H1 (cell line): ENCODE data around the gene ARHGEF16. TPM values are rescaled to one million over a fixed set of nuclear protein-coding genes. Genes with fewer than 3 reads are reported as not detected.

ENCODE experiments used
- CTCF ChIA-PET: fragments of 300-600 bp; sonication (Branson Sonifier 250); formaldehyde crosslinking; loops from one replicate; lab custom pipeline; 2021; ENCODE audit not compliant: partially characterized antibody; lab: Charles Lee
- POLR2A ChIA-PET: fragments of 300-600 bp; sonication (Branson Sonifier 250); formaldehyde crosslinking; loops from one replicate; lab custom pipeline; 2021; ENCODE audit warnings: inconsistent platforms; ENCODE audit not compliant: partially characterized antibody; lab: Charles Lee
- DNase-seq, 2 experiments: peaks; one replicate each; pipeline versions ENCODE4 v3.0.0 to v3.0.0-alpha.2; 2010 to 2022; ENCODE audit warnings: low spot score in 2 of 2, low read depth in 1 of 2, mixed read lengths in 1 of 2
- FAIRE-seq: peaks from 2 replicates; lab custom pipeline; 2011; peaks lifted over from hg19 to GRCh38; lab: Jason Lieb, UNC
- H2AFZ ChIP-seq: 2 replicates; pipeline ENCODE4 v1.8.1; 2012; ENCODE audit warnings: low read length, inconsistent platforms
- H2AK5ac ChIP-seq: 2 replicates; pipeline ENCODE4 v1.6.1; 2013; ENCODE audit warnings: low read depth, low read length
- H2BK120ac ChIP-seq: replicated peaks from 2 replicates; pipeline ENCODE3; 2013; ENCODE audit warnings: low read depth, low read length, inconsistent platforms
- H2BK12ac ChIP-seq: 2 replicates; pipeline ENCODE4 v1.6.1; 2013; ENCODE audit warnings: low read depth, low read length
- H2BK15ac ChIP-seq: 2 replicates; pipeline ENCODE4 v1.6.1; 2013; ENCODE audit warnings: low read length
- H2BK20ac ChIP-seq: 2 replicates; pipeline ENCODE4 v1.6.1; 2013; ENCODE audit warnings: low read length
- H2BK5ac ChIP-seq: 2 replicates; pipeline ENCODE4 v1.6.1; 2013; ENCODE audit warnings: low read depth, low read length
- H3K14ac ChIP-seq: 2 replicates; pipeline ENCODE4 v1.6.1; 2013; ENCODE audit warnings: inconsistent platforms; ENCODE audit not compliant: insufficient read length
- H3K18ac ChIP-seq: 2 replicates; pipeline ENCODE4 v1.6.1; 2013; ENCODE audit warnings: low read length; ENCODE audit errors: extremely low read depth
- H3K23ac ChIP-seq: 2 replicates; pipeline ENCODE4 v1.6.1; 2013; ENCODE audit warnings: inconsistent platforms; ENCODE audit not compliant: insufficient read length
- H3K23me2 ChIP-seq: 2 replicates; pipeline ENCODE4 v1.6.1; 2013; ENCODE audit warnings: low read depth, low read length
- H3K27ac ChIP-seq: 2 replicates; pipeline ENCODE4 v1.6.1; 2011; ENCODE audit warnings: low read depth, low read length, inconsistent platforms
- H3K27me3 ChIP-seq, 4 experiments: replicated peaks in 1 of 4; 1 replicate in 1 of 4; 2 replicates in 3 of 4; pipeline versions ENCODE4 v1.6.1 to v1.8.1; 2011 to 2013; ENCODE audit warnings: low read length in 3 of 4, mild to moderate bottlenecking in 3 of 4, inconsistent platforms in 2 of 4, mixed read lengths in 2 of 4, moderate library complexity in 1 of 4; ENCODE audit not compliant: control insufficient read depth in 3 of 4, insufficient read depth in 3 of 4; ENCODE audit errors: extremely low read depth in 1 of 4
- H3K36me3 ChIP-seq, 4 experiments: 2 replicates each; pipeline versions ENCODE4 v1.6.1 to v1.8.1; 2011 to 2013; ENCODE audit warnings: mild to moderate bottlenecking in 4 of 4, low read length in 3 of 4, moderate library complexity in 2 of 4, control low read depth in 1 of 4, inconsistent platforms in 1 of 4; ENCODE audit not compliant: insufficient read depth in 4 of 4, control insufficient read depth in 2 of 4
- H3K4ac ChIP-seq: replicated peaks from 2 replicates; pipeline ENCODE3; 2013; ENCODE audit warnings: low read length, low read depth, mixed read lengths, inconsistent platforms; ENCODE audit not compliant: insufficient read length
- H3K4me1 ChIP-seq, 4 experiments: replicated peaks in 1 of 4; 1 replicate in 1 of 4; 2 replicates in 3 of 4; pipeline versions ENCODE4 v1.6.1 to v1.8.1; 2011 to 2013; ENCODE audit warnings: low read length in 3 of 4, inconsistent platforms in 2 of 4, mixed read lengths in 1 of 4; ENCODE audit not compliant: insufficient read depth in 4 of 4, control insufficient read depth in 3 of 4
- H3K4me2 ChIP-seq, 2 experiments: 2 replicates each; pipeline versions ENCODE4 v1.6.1 to v1.8.1; 2011 to 2013; ENCODE audit warnings: low read depth in 2 of 2, low read length in 2 of 2, control low read depth in 1 of 2, inconsistent platforms in 1 of 2, mild to moderate bottlenecking in 1 of 2; ENCODE audit not compliant: insufficient read depth in 1 of 2
- H3K4me3 ChIP-seq, 4 experiments: fragments of 200-600, 300-600 bp in 1 of 4; sonication (generic), shearing (Covaris generic), sonication (Bioruptor Twin) in 1 of 4; 2 replicates each; pipeline versions ENCODE4 v1.5.1 to v1.8.1; 2011 to 2016; ENCODE audit warnings: low read length in 4 of 4, low read depth in 3 of 4, control low read depth in 2 of 4, inconsistent platforms in 2 of 4, mild to moderate bottlenecking in 2 of 4, mixed read lengths in 1 of 4, moderate library complexity in 1 of 4; ENCODE audit not compliant: insufficient read depth in 2 of 4; ENCODE audit errors: extremely low read depth in 1 of 4
- H3K56ac ChIP-seq: replicated peaks from 2 replicates; pipeline ENCODE3; 2013; ENCODE audit warnings: low read depth, mild to moderate bottlenecking, mixed read lengths, low read length, inconsistent platforms; ENCODE audit not compliant: insufficient read length
- H3K79me1 ChIP-seq: 2 replicates; pipeline ENCODE4 v1.6.1; 2013; ENCODE audit warnings: low read depth, low read length, control low read depth
- H3K79me2 ChIP-seq, 2 experiments: 2 replicates each; pipeline versions ENCODE4 v1.6.1 to v1.8.1; 2012 to 2013; ENCODE audit warnings: low read length in 2 of 2, mild to moderate bottlenecking in 2 of 2, inconsistent platforms in 1 of 2; ENCODE audit not compliant: insufficient read depth in 2 of 2, control insufficient read depth in 1 of 2
- H3K9ac ChIP-seq, 4 experiments: replicated peaks in 1 of 4; 1 replicate in 1 of 4; 2 replicates in 3 of 4; pipeline versions ENCODE4 v1.6.1 to v1.8.1; 2011 to 2013; ENCODE audit warnings: low read depth in 3 of 4, low read length in 3 of 4, control low read depth in 2 of 4, mild to moderate bottlenecking in 2 of 4, moderate library complexity in 2 of 4, inconsistent platforms in 1 of 4; ENCODE audit errors: extremely low read depth in 1 of 4
- H3K9me3 ChIP-seq, 2 experiments: 2 replicates each; pipeline versions ENCODE4 v1.6.1 to v1.8.1; 2012 to 2013; ENCODE audit warnings: mild to moderate bottlenecking in 2 of 2, moderate library complexity in 2 of 2, control low read depth in 1 of 2, inconsistent platforms in 1 of 2, low read depth in 1 of 2, low read length in 1 of 2, mixed read lengths in 1 of 2; ENCODE audit not compliant: insufficient read depth in 2 of 2
- H4K20me1 ChIP-seq, 2 experiments: replicated peaks in 1 of 2; 2 replicates each; pipeline versions ENCODE3 to v1.8.1; 2011 to 2013; ENCODE audit warnings: inconsistent platforms in 2 of 2, low read length in 2 of 2, mild to moderate bottlenecking in 1 of 2; ENCODE audit not compliant: insufficient read depth in 2 of 2, control insufficient read depth in 1 of 2
- H4K5ac ChIP-seq: 2 replicates; pipeline ENCODE4 v1.6.1; 2013; ENCODE audit warnings: low read length, low read depth, mixed read lengths, inconsistent platforms; ENCODE audit not compliant: insufficient read length
- H4K8ac ChIP-seq: 2 replicates; pipeline ENCODE4 v1.8.0; 2013; ENCODE audit warnings: mild to moderate bottlenecking, moderate library complexity, low read length, inconsistent platforms; ENCODE audit not compliant: insufficient read depth; ENCODE audit errors: extremely low read depth
- H4K91ac ChIP-seq: replicated peaks from 2 replicates; pipeline ENCODE3; 2013; ENCODE audit warnings: low read length, mixed read lengths, inconsistent platforms; ENCODE audit not compliant: insufficient read length
- BCL11A ChIP-seq, 2 experiments: IDR thresholded peaks; one replicate each; pipeline ENCODE4 v1.6.1; 2011; ENCODE audit warnings: low read depth in 2 of 2, low read length in 2 of 2, mild to moderate bottlenecking in 2 of 2
- RAD21 ChIP-seq, 2 experiments: IDR thresholded peaks in 1 of 2; conservative IDR thresholded peaks in 1 of 2; 2 replicates each; pipeline ENCODE4 v1.6.1; 2011; ENCODE audit warnings: low read depth in 2 of 2, low read length in 2 of 2, improper control_type of control experiment in 1 of 2, inconsistent platforms in 1 of 2, mild to moderate bottlenecking in 1 of 2, moderate library complexity in 1 of 2
- YY1 ChIP-seq: IDR thresholded peaks from 2 replicates; pipeline ENCODE4 v1.6.1; 2011; ENCODE audit warnings: low read depth, mild to moderate bottlenecking, low read length
- WGBS, 2 experiments: shearing (Covaris generic) in 1 of 2; methylation state at CpG; one replicate each; pipeline versions ENCODE4 v1.1.6 to v1.1.7; 2013 to 2015; ENCODE audit warnings: low lambda C conversion rate in 2 of 2, mixed read lengths in 2 of 2, inconsistent platforms in 1 of 2, low coverage in 1 of 2, missing lambda C conversion rate in 1 of 2; ENCODE audit not compliant: insufficient replicate concordance in 2 of 2, insufficient coverage in 1 of 2, insufficient read length in 1 of 2; ENCODE audit errors: extremely low coverage in 1 of 2, missing lambda C conversion rate in 1 of 2; 5-methylcytosine and 5-hydroxymethylcytosine counted together
- polyA plus RNA-seq, 7 experiments: library from polyadenylated mRNA; depleted of rRNA in 3 of 7; stranded (reverse) in 5 of 7; unstranded in 2 of 7; fragments of >200 nt in 5 of 7; fragments of 200-250 nt in 2 of 7; gene quantifications; 1 replicate in 5 of 7; 2 replicates in 1 of 7; 4 replicates in 1 of 7; pipeline versions ENCODE4 v1.2.1 to v1.2.3, GENCODE V29; 2011 to 2013; ENCODE audit warnings: missing spikeins in 2 of 7, mixed read lengths in 2 of 7
- total RNA-seq: library from RNA; stranded (reverse); fragmentation: NEBNext Ultra II Directional; extraction: Animal tissue kit (Norgen Biotek cat#: 25700); gene quantifications from 2 replicates; pipeline ENCODE4 v1.2.1, GENCODE V29; 2021
- TF ChIP-seq, protein P1 (sequence below), 3 experiments: IDR thresholded peaks; 1 replicate in 2 of 3; 2 replicates in 1 of 3; pipeline versions ENCODE4 v1.5.1 to v1.6.1; 2011; ENCODE audit warnings: low read length in 3 of 3, mild to moderate bottlenecking in 3 of 3, inconsistent platforms in 2 of 3, low read depth in 1 of 3, moderate library complexity in 1 of 3; ENCODE audit not compliant: insufficient read depth in 1 of 3; ENCODE audit errors: control extremely low read depth in 1 of 3

Gene ARHGEF16
- total and polyA plus RNA-seq, 2 of the 8 experiments (the other 6 are each of a cell fraction or from before 2014, with no cell fraction given): 18.3 to 20.7 TPM

DNA sequence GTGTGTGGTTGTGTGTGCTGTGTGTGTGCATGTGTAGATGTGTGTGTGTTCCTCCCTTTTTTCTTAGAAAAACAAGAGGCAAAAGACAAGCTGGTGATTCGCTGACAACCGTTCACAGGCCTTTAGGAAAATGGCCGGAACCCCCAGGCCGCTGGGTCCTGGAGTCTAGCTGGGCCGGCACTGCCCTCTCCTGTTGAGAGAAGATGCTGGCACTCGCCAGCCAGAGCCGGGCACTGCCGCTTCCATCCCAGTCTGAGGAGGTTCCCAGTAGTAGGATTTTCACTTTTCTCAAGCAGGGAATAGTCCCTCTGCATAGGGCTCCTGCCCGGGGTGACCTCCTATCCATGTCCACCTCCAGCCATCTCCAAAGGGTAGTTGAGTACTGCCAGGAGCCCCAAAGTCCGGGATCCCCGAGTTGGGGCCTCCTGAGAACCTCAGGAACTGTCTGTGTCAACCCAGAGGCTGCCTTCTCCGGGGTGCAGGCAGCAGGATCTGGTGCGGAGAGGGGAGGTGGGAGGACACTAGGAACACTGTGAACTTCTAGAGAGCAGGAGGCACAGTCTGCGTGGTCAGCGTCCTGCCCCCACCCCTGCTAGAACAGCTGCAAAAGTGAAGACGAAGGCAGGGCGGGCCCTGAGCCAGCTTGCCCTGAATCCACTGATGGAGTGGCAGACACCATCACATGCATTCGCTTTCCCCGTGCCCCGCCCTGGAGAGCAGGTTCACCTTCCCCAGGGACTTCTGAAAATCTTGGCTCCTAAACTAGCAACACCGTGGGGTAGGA, 44.1 kb upstream of the ARHGEF16 start:
- Histone ChIP-seq H3K14ac (no peak overlapping the region), H3K4me2 (no peak overlapping the region), H3K27me3 (peaks cover 0 to 2% (median 0%) of the 10 kb centered on the region in 4 experiments; a peak in 1 of 7 replicates), H3K79me2 (no peaks in the 10 kb centered on the region), H3K79me1 (no peaks in the 10 kb centered on the region)
- POLR2A ChIA-PET: no interaction called here
- TF ChIP-seq BCL11A (IDR thresholded peaks at IDR 0.05; ENCODE audit: low read depth in 2 of 2, low read length in 2 of 2) (no peak), RAD21 (IDR thresholded peaks at IDR 0.05 in 1 of 2, conservative IDR thresholded peaks at IDR 0.05 in 1 of 2; ENCODE audit: low read depth in 2 of 2, low read length in 2 of 2) (peak; percentile 74 to 86), YY1 (0 out of 2 replicates have a peak, but pooled peaks have one; percentile 56)
- TF ChIP-seq, protein P1, sequence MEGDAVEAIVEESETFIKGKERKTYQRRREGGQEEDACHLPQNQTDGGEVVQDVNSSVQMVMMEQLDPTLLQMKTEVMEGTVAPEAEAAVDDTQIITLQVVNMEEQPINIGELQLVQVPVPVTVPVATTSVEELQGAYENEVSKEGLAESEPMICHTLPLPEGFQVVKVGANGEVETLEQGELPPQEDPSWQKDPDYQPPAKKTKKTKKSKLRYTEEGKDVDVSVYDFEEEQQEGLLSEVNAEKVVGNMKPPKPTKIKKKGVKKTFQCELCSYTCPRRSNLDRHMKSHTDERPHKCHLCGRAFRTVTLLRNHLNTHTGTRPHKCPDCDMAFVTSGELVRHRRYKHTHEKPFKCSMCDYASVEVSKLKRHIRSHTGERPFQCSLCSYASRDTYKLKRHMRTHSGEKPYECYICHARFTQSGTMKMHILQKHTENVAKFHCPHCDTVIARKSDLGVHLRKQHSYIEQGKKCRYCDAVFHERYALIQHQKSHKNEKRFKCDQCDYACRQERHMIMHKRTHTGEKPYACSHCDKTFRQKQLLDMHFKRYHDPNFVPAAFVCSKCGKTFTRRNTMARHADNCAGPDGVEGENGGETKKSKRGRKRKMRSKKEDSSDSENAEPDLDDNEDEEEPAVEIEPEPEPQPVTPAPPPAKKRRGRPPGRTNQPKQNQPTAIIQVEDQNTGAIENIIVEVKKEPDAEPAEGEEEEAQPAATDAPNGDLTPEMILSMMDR (IDR thresholded peaks at IDR 0.05; ENCODE audit: control extremely low read depth in 1 of 3, insufficient read depth in 1 of 3, low read depth in 1 of 3, low read length in 3 of 3): peak in 2 of 3 experiments; percentile 51 to 57; a peak in 3 of 4 replicates
- TF ChIP-seq, all 59 proteins: peak for 3
- peak overlapping the region; percentile 70; the same call in 1 of the 2 replicates for H2AK5ac ChIP-seq
- peaks cover 0 to 11% of the 10 kb centered on the region in 2 experiments for H4K20me1 ChIP-seq
- H3K56ac ChIP-seq: peak overlapping the region; percentile 99
- no peak overlapping the region; a peak in 1 of 7 replicates for H3K9ac ChIP-seq
- H4K91ac ChIP-seq: peak overlapping the region; percentile 74
- H3K4ac ChIP-seq: no peak overlapping the region
- H2BK120ac ChIP-seq: no peak overlapping the region
- H3K4me3 ChIP-seq: no peak overlapping the region
- 89% methylated on average over 21 of the region's 21 CpGs; no CpG with 5 or more reads in 1 of the 2 experiments for WGBS, 2 experiments
- peak overlapping the region; percentile 40; the same call in 1 of the 2 replicates for H2BK12ac ChIP-seq
- no peaks in the 10 kb centered on the region; a peak in 1 of 8 replicates for H3K36me3 ChIP-seq
- no peaks in the 10 kb centered on the region for H3K9me3 ChIP-seq
- peak overlapping the region; percentile 20; the same call in 1 of the 2 replicates for H2BK5ac ChIP-seq
- H3K27ac ChIP-seq: no peak overlapping the region
- H3K18ac ChIP-seq: no peak overlapping the region
- H2AFZ ChIP-seq: no peak overlapping the region
- H3K23ac ChIP-seq: no peak overlapping the region
- no peak overlapping the region for H4K5ac ChIP-seq
- CTCF ChIA-PET: interaction anchor here (0.6 to 2.3 kb wide), 7 partner anchors 8 to 96 kb away, joined by 3 to 10 read pairs (median 4); no protein-coding TSS in a partner anchor
- H2BK15ac ChIP-seq: no peak overlapping the region
- no peak overlapping the region; the same call in 1 of the 2 replicates for H4K8ac ChIP-seq
- H2BK20ac ChIP-seq: no peak overlapping the region
- no peak for FAIRE-seq
- no peak for DNase-seq
- peaks cover 12% of the 10 kb centered on the region for H3K23me2 ChIP-seq
- no peaks in the 10 kb centered on the region for H3K4me1 ChIP-seq
